ENCODE results near the gene BARHL2. TPM values are rescaled to one million over a fixed set of nuclear protein-coding genes. Genes with fewer than 3 reads are reported as not detected.

BARHL2 gene
- polyA plus RNA-seq, 1 donor (not counting 4 experiments of a cell fraction or from before 2014, with no cell fraction given), result not detected

DNA sequence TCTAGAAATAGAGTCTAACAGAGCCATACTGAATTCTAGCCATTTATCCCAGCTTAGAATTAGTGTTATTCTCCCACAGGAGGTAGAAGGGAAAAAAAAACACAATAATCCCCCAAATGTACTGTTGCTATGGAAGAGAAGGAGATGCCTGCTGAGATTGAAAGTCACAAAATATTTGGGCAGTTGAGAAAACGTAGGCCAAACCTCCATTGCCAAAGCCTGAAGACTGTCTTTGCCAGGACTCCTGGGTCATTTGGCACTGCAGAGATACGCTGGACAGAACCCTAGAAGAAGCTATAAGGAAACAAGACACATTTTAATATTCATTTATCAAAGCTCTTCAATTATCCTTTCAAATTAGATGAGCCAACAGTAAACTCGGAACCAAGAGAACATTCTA, 22.3 kb downstream of the BARHL2 start:
- no peak overlapping the region for H3K4me2 ChIP-seq (ENCODE audit: control insufficient read depth, extremely low read depth, insufficient read depth, low read depth, low read length)
- H2AFZ ChIP-seq (ENCODE audit: control insufficient read depth, low read length), result no peak overlapping the region
- FAIRE-seq (no peak), DNase-seq (ENCODE audit: low read depth, low spot score) (no peak)
- no peaks in the 10 kb centered on the region for H3K79me2 ChIP-seq (ENCODE audit: control insufficient read depth, insufficient read depth, low read length)
- dilution Hi-C loops (cut with MboI; ENCODE audit: extremely low pct_ligation_motif_present, low sequenced_read_pairs), result no loop called here
- no peak overlapping the region for H3K27ac ChIP-seq (ENCODE audit: control insufficient read depth, insufficient read depth, low read length)
- H3K4me3 ChIP-seq (ENCODE audit: control insufficient read depth in 2 of 3, extremely low read depth in 1 of 3, insufficient read depth in 2 of 3, low read depth in 1 of 3, low read length in 3 of 3), result no peak overlapping the region
- no peaks in the 10 kb centered on the region for H3K9me3 ChIP-seq (ENCODE audit: control insufficient read depth, low read depth, low read length)
- no peak overlapping the region for H3K9ac ChIP-seq (ENCODE audit: control insufficient read depth, extremely low read depth, insufficient read depth, low read length)
- no peaks in the 10 kb centered on the region for H3K4me1 ChIP-seq (ENCODE audit: control insufficient read depth, extremely low read depth, insufficient read depth, low read length)
- no peaks in the 10 kb centered on the region for H3K27me3 ChIP-seq (ENCODE audit: control insufficient read depth, extremely low read depth, insufficient read depth, low read length)
- H4K20me1 ChIP-seq (ENCODE audit: control insufficient read depth, extremely low read depth, insufficient read depth, low read length), result no peaks in the 10 kb centered on the region
- TF ChIP-seq, protein P1, sequence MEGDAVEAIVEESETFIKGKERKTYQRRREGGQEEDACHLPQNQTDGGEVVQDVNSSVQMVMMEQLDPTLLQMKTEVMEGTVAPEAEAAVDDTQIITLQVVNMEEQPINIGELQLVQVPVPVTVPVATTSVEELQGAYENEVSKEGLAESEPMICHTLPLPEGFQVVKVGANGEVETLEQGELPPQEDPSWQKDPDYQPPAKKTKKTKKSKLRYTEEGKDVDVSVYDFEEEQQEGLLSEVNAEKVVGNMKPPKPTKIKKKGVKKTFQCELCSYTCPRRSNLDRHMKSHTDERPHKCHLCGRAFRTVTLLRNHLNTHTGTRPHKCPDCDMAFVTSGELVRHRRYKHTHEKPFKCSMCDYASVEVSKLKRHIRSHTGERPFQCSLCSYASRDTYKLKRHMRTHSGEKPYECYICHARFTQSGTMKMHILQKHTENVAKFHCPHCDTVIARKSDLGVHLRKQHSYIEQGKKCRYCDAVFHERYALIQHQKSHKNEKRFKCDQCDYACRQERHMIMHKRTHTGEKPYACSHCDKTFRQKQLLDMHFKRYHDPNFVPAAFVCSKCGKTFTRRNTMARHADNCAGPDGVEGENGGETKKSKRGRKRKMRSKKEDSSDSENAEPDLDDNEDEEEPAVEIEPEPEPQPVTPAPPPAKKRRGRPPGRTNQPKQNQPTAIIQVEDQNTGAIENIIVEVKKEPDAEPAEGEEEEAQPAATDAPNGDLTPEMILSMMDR (optimal IDR thresholded peaks at IDR 0.05 in 1 of 3, IDR thresholded peaks at IDR 0.05 in 1 of 3, conservative IDR thresholded peaks at IDR 0.05 in 1 of 3; ENCODE audit: extremely low read depth in 1 of 3, insufficient read depth in 2 of 3, low read length in 3 of 3), result no peak
- no peak for TF ChIP-seq EZH2 (IDR thresholded peaks at IDR 0.05; ENCODE audit: low read length)
- H3K36me3 ChIP-seq (ENCODE audit: control insufficient read depth in 2 of 2, extremely low read depth in 1 of 2, insufficient read depth in 2 of 2, low read length in 2 of 2), result no peaks in the 10 kb centered on the region
- no peaks in the 10 kb centered on the region for H3K9me1 ChIP-seq (ENCODE audit: control insufficient read depth, extremely low read depth, insufficient read depth, low read length)

DNA sequence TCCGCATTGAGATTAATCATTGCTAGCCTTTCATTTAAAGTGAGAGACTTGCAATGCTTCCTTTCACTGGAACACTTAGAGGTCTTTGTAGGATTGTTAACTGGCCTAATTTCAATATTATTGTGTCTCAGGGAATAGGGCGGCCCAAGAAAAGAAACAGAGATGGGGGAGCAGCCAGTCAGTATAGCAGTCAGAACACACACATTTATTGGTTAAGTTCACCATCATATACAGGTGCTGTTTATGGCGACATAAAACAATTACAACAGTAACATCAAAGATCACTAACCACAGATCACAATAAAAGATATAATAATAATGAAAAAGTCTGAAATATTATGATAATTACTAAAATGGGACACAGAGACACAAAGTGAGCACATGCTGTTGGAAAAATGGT, 29.4 kb downstream of the BARHL2 start:
- H3K27me3 ChIP-seq (ENCODE audit: control insufficient read depth, extremely low read depth, insufficient read depth, low read length), result no peaks in the 10 kb centered on the region
- no peak for DNase-seq (ENCODE audit: low read depth, low spot score)
- FAIRE-seq, result no peak
- dilution Hi-C loops (cut with MboI; ENCODE audit: extremely low pct_ligation_motif_present, low sequenced_read_pairs), result no loop called here
- TF ChIP-seq, protein P1 (optimal IDR thresholded peaks at IDR 0.05 in 1 of 3, IDR thresholded peaks at IDR 0.05 in 1 of 3, conservative IDR thresholded peaks at IDR 0.05 in 1 of 3; ENCODE audit: extremely low read depth in 1 of 3, insufficient read depth in 2 of 3, low read length in 3 of 3), result no peak
- TF ChIP-seq EZH2 (IDR thresholded peaks at IDR 0.05; ENCODE audit: low read length), result no peak
- H3K27ac ChIP-seq (ENCODE audit: control insufficient read depth, insufficient read depth, low read length), result no peak overlapping the region
- no peak overlapping the region for H3K9ac ChIP-seq (ENCODE audit: control insufficient read depth, extremely low read depth, insufficient read depth, low read length)
- H3K4me2 ChIP-seq (ENCODE audit: control insufficient read depth, extremely low read depth, insufficient read depth, low read depth, low read length), result no peak overlapping the region
- no peaks in the 10 kb centered on the region for H3K9me3 ChIP-seq (ENCODE audit: control insufficient read depth, low read depth, low read length)
- H3K36me3 ChIP-seq (ENCODE audit: control insufficient read depth in 2 of 2, extremely low read depth in 1 of 2, insufficient read depth in 2 of 2, low read length in 2 of 2), result no peaks in the 10 kb centered on the region
- H3K4me1 ChIP-seq (ENCODE audit: control insufficient read depth, extremely low read depth, insufficient read depth, low read length), result no peaks in the 10 kb centered on the region
- no peaks in the 10 kb centered on the region for H4K20me1 ChIP-seq (ENCODE audit: control insufficient read depth, extremely low read depth, insufficient read depth, low read length)
- H3K79me2 ChIP-seq (ENCODE audit: control insufficient read depth, insufficient read depth, low read length), result no peaks in the 10 kb centered on the region
- H3K4me3 ChIP-seq (ENCODE audit: control insufficient read depth in 2 of 3, extremely low read depth in 1 of 3, insufficient read depth in 2 of 3, low read depth in 1 of 3, low read length in 3 of 3), result no peak overlapping the region
- no peaks in the 10 kb centered on the region for H3K9me1 ChIP-seq (ENCODE audit: control insufficient read depth, extremely low read depth, insufficient read depth, low read length)
- no peak overlapping the region for H2AFZ ChIP-seq (ENCODE audit: control insufficient read depth, low read length)

Data from keratinocyte (primary cell).